Measurements from ENCODE around the gene RPS15A. TPM values are rescaled to one million over a fixed set of nuclear protein-coding genes. Genes with fewer than 3 reads are reported as not detected.
"Not testable (repeated sequence)": the region's sequence is repeated elsewhere in the genome, so short reads cannot be mapped to it uniquely, and the experiment has no call there.

The RPS15A gene
- total RNA-seq, 1 donor from 2014 or later = 1,618 TPM

GRCh38 chr16:18799500-18799899, 9.4 kb upstream of the RPS15A start:
- DNase-seq (ENCODE audit: low spot score in 2 of 2) (no peak), FAIRE-seq (no peak)

- no peak for FAIRE-seq
These were observed 7.6 kb upstream of the RPS15A start for GRCh38 chr16:18797746-18798145.

GRCh38 chr16:18796377-18796776, 6.2 kb upstream of the RPS15A start:
- FAIRE-seq (no peak), DNase-seq (ENCODE audit: low spot score in 2 of 2) (no peak)

More at GRCh38 chr16:18797746-18798145, 7.6 kb upstream of the RPS15A start:
- DNase-seq (ENCODE audit: low spot score in 2 of 2) = no peak

GRCh38 chr16:18792836-18793433, 2.8 kb upstream of the RPS15A start:
- FAIRE-seq (no peak), DNase-seq (ENCODE audit: low spot score in 2 of 2) (no peak)

GRCh38 chr16:18789515-18789849, 652 bp downstream of the RPS15A start:
- FAIRE-seq = no peak
- no peak for DNase-seq (ENCODE audit: low spot score in 2 of 2)

- FAIRE-seq (no peak), DNase-seq (ENCODE audit: low spot score in 2 of 2) (no peak)
These were observed 1.2 kb downstream of the RPS15A start for GRCh38 chr16:18788828-18789514.

- FAIRE-seq = no peak
- no peak for DNase-seq (ENCODE audit: low spot score in 2 of 2)
These were observed 5.1 kb downstream of the RPS15A start for GRCh38 chr16:18784917-18785623.

- no peak for FAIRE-seq
- DNase-seq (ENCODE audit: low spot score in 2 of 2) = no peak
These were observed 6.4 kb downstream of the RPS15A start for GRCh38 chr16:18783430-18784341.

- DNase-seq (ENCODE audit: low spot score in 2 of 2) = no peak
- FAIRE-seq = no peak
These were observed 7.3 kb downstream of the RPS15A start for GRCh38 chr16:18782697-18783429.

GRCh38 chr16:18781232-18781631, 8.9 kb downstream of the RPS15A start:
- not testable (repeated sequence) for DNase-seq (ENCODE audit: low spot score in 2 of 2); FAIRE-seq

- FAIRE-seq; DNase-seq (ENCODE audit: low spot score in 2 of 2): not testable (repeated sequence)
These were observed 9.6 kb downstream of the RPS15A start for GRCh38 chr16:18780460-18781026.

GRCh38 chr16:18777664-18778063, 12.5 kb downstream of the RPS15A start:
- not testable (repeated sequence) for FAIRE-seq; DNase-seq (ENCODE audit: low spot score in 2 of 2)

GRCh38 chr16:18776334-18776733, 13.8 kb downstream of the RPS15A start:
- not testable (repeated sequence) for FAIRE-seq; DNase-seq (ENCODE audit: low spot score in 2 of 2)

- not testable (repeated sequence) for FAIRE-seq; DNase-seq (ENCODE audit: low spot score in 2 of 2)
These were observed 15.5 kb downstream of the RPS15A start for GRCh38 chr16:18774651-18775050.

- not testable (repeated sequence) for DNase-seq (ENCODE audit: low spot score in 2 of 2); FAIRE-seq
These were observed 18.0 kb downstream of the RPS15A start for GRCh38 chr16:18772171-18772570.

GRCh38 chr16:18770336-18770962, 19.7 kb downstream of the RPS15A start:
- not testable (repeated sequence) for DNase-seq (ENCODE audit: low spot score in 2 of 2); FAIRE-seq

GRCh38 chr16:18767217-18767616, 22.9 kb downstream of the RPS15A start:
- not testable (repeated sequence) for FAIRE-seq; DNase-seq (ENCODE audit: low spot score in 2 of 2)

GRCh38 chr16:18762713-18763112, 27.4 kb downstream of the RPS15A start:
- not testable (repeated sequence) for DNase-seq (ENCODE audit: low spot score in 2 of 2); FAIRE-seq
